Measurements from ENCODE around the gene APBB2.

- no peak for TF ChIP-seq EP300 (IDR thresholded peaks at IDR 0.05)
- no peak for TF ChIP-seq CTCF (IDR thresholded peaks at IDR 0.05)
- no peak for TF ChIP-seq POLR2A (IDR thresholded peaks at IDR 0.05)
- TF ChIP-seq POLR2AphosphoS5 (IDR thresholded peaks at IDR 0.05), result no peak
Observed at GRCh38 chr4:41064953-41065352, 149.4 kb downstream of the APBB2 start.
